ENCODE data around the gene NOC3L.

DNA sequence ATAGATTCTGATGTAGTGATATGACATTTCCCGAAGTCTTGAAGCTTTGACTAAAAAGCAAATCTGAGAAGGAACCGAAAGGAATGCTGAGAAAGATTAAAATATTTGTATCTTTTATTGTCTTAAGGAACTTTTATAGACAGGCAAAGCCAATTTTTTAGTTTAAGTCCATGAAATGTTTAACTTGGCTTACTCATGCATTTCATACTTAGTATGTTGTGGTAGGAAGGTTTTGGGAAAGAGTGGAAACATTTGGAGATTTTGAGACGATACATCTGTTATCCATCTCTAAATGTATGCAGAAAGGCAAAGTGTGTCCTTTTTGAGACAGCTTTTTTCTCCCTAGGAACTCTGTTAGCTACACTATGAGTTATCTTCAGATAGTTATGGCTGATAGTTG is 49.7 kb upstream of the NOC3L start:
- TF ChIP-seq, protein P1, sequence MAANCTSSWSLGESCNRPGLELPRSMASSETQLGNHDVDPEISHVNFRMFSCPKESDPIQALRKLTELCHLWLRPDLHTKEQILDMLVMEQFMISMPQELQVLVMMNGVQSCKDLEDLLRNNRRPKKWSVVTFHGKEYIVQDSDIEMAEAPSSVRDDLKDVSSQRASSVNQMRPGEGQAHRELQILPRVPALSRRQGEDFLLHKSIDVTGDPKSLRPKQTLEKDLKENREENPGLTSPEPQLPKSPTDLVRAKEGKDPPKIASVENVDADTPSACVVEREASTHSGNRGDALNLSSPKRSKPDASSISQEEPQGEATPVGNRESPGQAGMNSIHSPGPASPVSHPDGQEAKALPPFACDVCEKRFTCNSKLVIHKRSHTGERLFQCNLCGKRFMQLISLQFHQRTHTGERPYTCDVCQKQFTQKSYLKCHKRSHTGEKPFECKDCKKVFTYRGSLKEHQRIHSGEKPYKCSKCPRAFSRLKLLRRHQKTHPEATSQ (tag by site-specific recombination; IDR thresholded peaks at IDR 0.05): no peak
- TF ChIP-seq CTCF (tag by site-specific recombination; IDR thresholded peaks at IDR 0.05): no peak
- no peak for TF ChIP-seq ZNF114 (tag by site-specific recombination; IDR thresholded peaks at IDR 0.05)
- no peak for TF ChIP-seq YY1 (tag by site-specific recombination; IDR thresholded peaks at IDR 0.05)
- TF ChIP-seq ZBTB21 (tag by site-specific recombination; IDR thresholded peaks at IDR 0.05): no peak

Measured in HEK293 (cell line).